GM18870 (cell line): ENCODE data around the gene CDK5.

Source experiments
- ATAC-seq: cut with Tn5 transposase; IDR thresholded peaks from one replicate; pipeline ENCODE4 v1.9.1; 2021; ENCODE audit warnings: moderate library complexity; ENCODE audit not compliant: unreplicated experiment

The CDK5 gene

DNA sequence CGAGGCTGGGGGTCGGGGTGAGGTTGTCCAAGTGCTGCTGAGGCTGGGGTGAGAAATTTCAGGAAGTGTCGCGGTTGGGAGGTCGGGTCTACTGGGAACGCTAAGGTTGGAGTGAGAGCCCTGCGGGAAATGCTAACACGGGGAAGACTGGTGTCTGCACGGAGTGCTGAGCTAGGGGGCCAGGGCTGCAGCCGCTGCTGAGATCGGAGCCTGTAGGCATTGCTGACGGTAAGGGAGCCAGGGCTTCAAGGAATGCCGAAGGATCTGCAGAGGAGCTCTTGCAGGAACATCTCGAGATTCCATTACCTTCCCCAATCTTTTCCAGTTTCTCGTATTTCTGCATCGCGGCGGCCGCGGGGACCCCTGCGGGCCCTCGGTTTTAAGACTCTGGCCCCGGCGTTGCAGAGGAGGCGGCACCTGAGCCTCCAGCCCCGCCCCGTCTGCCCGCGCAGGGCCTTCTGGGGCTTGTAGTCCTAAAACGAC lies at the start of gene CDK5:
CDK5 (minus strand) TSS at position 392 of the 483 bp plus-strand sequence; CDS start at position 343, 49 bp downstream.
- ATAC-seq: peak; percentile 30

DNA sequence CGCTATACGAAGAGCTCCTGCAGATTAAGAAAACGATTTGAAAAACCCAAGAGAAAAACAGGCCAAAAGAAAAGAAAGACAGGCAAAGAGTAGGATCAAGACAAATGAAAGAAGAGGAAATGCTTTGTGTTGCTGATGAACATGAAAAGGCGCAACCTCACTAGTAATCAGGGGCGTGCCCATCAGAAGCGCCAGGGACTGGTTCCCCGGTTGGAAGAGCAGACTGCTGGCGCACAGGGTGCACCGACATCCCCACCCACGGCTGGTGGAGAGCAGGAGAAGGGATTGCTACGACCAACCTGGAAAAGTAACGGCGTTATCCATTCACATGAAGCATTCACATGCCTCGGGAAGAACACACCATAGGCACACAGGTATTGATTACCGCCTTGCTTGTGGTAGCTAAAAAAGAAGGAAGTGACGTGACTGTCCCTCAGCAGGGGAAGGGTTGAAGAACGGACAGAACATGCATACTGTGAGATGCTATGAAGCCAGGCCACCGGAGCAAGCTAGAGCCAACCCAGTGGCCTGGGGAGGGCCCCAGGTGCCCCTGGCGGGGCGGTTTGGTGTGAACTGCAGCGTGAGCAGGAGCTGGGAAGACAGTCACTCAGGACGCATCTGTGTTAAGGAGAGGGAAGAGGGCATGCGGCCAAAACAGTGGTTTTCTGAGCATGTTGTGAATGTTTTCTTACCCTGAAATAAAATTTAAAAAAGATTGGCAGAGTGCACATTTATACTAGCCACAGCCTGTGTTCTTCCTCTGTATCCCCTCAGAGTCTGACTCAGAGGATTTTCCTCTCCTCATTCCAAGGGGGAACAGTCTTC lies 46.9 kb upstream of the CDK5 start:
- ATAC-seq: no peak

DNA sequence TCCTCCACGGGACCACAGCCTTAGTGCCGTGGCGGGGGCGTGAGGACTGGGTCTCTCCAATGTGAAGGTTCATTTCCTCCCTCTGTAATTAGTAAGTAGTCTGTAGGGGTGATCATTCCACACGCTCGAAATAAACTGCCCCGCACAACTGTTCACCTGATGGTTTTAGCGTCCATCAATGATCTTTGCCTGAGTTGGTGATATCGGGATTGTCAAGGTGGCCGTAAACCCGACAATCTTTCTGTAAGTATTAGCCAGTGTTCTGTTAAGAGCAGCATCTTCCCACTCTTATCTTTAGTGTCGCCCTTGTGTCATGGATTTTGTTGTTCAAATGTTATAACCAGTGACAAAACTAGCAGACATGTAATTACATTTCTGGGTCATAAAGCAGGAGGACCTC lies 46.3 kb upstream of the CDK5 start:
- ATAC-seq: no peak

DNA sequence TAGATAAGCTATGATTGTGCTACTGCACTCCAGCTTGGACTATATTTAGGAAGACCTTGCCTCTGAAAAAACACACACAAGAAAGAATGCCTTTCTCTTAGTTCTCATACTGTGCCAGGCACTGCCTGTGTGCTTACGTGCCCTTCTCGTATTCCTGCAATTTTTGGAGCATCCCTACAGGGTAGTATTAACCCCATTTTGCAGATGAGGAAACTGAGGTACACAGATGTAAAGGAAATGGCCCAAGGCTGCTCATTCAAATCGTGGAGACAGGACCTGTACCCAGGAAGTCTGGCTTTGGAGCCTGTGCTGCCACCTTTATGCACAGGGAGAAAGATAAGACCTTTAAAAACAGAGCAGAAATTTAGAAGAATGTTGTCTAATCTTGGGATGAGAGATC lies 45.3 kb upstream of the CDK5 start:
- ATAC-seq: no peak

DNA sequence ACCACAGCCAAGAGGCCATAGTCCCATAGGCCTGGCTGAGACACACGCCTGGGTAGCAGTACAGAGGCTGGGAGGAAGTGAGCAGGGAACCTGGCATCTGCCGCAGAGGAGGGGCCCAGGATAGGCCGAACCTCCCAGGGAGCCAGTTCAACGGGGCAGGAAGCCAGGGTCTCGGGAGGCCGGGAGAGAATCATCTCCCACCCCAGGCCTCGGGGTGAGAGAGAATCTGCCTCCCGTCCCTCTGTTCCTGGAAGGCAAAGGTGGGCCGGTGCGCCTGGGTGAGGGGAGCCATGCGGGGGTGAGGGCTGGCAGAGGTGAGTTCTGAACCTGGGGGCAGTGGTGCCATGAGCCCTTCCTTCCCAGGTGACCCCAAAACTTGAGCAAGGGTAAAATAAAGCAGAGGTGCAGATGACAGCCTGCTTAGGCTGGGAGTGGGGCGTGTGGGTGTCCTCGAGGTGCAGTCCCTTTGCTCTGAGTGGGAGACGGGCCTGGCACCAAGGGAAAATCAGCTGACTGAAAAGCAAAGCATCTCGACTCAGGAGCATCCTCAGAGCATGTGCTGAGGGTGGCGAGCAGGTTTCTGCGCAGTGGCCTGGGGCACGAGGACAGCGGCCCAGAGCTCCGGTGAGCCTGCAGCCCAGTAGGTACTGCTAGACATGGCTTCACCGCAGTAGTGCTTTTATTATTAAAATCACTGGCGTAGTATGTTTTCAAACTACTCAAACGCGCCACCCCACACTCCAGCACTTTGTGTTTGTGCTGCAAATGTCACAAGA lies 44.1 kb upstream of the CDK5 start:
- no peak for ATAC-seq

DNA sequence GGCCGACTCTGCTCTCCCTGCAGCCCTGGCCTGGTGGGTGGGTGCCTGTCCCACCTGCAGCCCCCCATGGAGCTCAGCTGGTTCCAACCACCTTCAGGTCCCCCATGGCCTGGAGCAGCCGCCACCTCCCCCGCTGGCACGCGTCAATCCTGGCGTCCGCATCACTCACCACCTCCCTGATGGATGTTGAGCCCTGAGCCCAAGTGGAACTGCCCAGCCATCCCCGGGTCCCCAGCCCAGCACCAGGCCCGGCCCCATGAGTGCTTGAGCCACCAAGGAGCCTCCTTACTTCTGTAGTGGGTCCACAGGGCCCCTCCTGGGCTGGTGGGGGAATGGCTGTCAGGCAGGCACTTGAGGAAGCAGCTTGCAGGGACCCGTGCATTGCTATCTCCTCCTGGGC lies 43.2 kb upstream of the CDK5 start:
- no peak for ATAC-seq

DNA sequence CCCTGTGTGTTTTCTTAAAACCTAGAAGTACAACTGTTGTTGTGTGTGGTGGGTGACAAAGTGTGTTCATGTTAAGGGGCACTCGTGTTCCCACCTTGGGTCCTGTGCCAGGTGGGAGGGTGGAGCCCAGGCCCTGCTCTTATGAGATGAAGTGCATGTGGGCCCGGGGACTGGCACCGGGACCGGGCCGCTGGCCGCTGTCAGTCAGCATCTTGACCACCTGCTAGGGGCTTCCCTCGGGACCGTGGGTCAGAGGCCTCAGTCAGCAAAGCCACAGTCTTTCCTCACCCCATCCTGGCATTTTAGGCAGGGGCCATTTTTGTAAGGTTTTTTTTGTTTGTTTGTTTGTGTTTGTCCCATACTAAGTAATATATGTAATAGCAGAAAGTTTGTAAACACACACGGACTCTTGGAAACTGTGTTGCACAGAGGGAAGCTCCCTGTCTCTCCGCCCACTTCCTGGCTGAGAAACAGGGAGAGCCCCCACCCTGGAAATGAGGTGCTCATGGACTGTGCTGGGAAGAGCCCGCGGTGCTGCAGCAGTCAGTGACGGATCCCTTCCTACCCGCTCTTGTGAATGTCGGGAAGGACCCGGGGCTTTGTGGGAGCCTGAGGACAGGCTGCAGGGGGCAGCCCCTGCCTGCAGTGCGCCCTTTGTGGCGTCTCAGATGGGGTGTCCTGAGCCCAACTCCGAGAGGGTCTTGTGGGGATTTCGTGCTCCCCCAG lies 42.0 kb upstream of the CDK5 start:
- no peak for ATAC-seq

DNA sequence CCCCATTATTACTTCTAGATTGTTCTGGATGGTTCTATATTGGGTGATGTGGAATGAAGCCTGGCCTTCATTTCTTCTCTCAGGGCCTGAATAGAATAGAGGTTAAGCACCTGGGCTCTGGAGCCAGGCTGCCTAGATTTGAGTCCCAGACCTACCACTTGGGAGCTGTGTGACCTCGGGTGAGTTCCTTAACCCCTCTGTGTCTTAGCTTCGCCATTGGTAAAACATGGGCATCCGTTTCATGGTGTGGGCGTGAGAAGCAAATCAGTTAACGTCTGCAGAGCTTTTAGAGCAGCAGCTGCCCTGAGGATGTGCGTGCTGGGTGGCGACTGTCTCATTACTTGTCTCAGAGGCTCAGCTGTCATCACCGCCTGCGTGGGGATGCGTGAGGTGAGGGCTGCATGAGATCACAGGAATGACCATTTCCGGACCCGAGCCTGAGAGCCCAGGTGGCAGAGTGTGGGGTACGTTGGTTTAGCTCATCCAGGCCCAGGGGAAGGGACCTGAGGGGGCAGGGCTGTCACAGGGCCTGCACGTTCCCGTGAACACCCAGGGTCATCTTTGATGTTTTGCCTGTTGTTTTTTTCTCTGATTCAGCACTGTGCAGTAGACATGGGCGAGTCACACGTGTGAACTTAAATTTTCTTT lies 38.3 kb upstream of the CDK5 start:
- no peak for ATAC-seq

DNA sequence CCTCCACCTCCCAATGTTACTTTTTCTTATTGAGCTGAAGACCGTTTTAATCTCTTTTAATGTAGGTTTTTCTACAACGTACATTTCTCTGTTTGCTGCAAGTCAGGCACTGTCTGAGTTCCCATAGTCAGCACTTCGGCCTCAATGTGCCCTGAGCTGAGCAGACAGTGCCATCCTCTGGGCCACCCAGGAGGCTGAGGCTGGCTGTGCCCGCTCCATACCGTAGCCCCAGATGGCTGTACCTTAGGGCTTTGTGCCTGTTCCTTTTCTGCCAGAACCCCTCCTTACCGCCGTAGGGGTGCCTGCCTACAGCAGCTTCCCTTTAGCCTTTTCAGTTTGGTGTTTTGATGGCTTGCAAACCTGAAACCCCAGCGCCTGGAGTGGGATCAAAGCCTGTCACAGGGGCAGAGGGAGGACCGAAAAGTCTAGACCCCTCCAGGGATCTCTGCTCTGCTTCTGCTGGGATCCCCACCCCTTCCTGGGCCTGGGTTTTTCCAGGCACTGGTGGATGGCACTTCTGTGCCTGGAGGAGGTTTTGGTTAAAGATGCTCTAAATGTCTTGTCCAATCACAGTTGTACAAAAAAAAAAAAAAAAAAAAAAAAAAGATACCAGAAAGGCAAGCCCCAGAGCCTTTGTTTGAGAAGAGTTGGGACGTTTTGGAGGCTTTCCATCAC lies 37.6 kb upstream of the CDK5 start:
- no peak for ATAC-seq

DNA sequence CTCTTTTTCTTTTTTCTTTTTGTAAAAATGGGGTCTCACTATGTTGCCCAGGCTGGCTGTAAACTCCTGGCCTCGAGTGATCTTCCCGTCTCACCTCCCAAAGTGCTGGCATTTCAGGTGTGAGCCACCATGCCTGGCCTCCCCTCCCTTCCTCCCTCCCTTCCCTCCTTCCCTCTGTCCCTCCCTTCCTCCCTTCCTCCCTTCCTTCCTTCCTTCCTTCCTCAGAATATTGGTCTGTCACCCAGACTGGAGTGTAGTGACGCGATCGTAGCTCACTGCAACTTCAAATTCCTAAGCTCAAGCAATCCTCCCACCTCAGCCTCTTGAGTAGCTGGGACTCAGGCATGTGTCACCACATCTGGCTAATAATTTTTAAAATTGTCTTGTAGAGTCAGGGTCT lies 37.0 kb upstream of the CDK5 start:
- no peak for ATAC-seq

DNA sequence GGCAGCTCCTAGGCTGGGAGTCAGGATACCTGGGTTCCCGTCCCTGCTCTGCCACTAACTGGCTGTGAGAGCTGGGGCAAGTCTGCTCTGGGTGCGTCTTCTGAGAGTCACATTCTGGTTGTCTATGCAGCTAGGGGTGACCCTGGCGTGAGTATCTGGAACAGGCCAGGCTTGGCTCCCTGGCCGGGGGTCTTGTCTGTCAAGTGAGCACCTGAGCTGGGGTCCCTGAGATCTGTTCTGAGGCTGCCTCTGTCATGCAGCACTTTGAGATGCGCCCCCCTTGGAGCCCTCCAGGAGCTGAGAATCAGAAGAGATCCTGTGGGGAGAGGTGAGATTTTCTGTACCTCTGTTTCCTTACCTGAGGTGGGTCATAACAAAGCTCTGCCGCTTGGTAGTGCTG lies 36.1 kb upstream of the CDK5 start:
- no peak for ATAC-seq

DNA sequence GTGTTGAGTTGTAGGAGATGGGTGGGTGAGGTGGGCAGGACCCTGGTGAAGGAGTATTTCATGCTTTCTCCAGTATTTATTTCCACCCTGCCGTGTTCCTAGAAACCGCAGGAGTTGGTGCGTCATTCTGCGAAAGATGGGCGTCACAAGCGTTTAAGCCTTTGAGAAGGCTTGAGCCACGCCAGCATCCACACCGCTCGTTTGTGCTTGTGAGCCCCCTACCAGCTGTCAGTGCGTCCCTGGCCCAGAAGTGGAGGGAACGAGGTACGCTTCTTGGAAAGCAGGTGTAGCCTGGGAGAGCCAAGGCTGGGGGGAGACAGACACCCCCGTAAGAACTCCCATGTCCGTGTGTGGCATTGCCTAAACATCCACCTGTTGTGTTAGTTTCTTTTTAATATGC lies 34.3 kb upstream of the CDK5 start:
- ATAC-seq: no peak

DNA sequence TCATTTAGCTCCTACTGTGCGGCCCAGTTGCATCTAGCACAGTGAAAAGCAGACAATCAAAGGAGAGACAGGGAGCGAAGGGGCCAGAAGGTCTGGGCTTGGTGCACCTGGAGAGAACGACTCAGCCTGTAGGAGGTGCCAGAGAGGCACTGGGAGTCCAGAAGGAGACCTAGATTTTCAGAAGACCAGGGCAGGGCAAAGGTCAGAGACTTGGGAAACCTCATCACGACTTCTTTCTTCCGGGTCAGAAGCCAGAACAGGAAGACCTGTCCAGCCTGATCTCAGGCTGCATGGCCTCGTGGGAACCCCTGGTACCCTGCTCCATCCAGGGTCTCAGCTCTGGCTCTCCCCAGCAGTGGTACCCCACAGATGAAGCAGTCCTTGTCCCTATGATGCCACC lies 33.7 kb upstream of the CDK5 start:
- no peak for ATAC-seq

DNA sequence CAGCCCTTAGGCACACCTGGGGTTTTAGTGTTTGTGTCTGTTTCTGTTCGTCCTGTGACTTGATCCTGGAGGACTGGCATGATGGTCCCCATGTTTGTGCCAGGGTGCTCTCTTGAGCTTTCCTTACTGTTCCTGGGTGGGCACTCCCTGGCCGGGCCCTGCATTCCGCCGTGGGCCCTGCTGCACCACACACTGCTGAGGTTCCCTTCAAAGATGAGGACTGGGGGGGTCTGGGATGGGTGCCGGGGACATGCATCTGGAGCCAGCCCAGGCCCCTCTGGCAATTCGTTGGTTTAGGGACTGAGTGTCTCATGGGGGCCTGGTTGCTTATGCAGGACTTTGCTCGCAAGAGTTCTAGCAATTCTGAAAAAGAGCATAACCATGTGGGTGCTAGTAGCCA lies 33.3 kb upstream of the CDK5 start:
- ATAC-seq: no peak

DNA sequence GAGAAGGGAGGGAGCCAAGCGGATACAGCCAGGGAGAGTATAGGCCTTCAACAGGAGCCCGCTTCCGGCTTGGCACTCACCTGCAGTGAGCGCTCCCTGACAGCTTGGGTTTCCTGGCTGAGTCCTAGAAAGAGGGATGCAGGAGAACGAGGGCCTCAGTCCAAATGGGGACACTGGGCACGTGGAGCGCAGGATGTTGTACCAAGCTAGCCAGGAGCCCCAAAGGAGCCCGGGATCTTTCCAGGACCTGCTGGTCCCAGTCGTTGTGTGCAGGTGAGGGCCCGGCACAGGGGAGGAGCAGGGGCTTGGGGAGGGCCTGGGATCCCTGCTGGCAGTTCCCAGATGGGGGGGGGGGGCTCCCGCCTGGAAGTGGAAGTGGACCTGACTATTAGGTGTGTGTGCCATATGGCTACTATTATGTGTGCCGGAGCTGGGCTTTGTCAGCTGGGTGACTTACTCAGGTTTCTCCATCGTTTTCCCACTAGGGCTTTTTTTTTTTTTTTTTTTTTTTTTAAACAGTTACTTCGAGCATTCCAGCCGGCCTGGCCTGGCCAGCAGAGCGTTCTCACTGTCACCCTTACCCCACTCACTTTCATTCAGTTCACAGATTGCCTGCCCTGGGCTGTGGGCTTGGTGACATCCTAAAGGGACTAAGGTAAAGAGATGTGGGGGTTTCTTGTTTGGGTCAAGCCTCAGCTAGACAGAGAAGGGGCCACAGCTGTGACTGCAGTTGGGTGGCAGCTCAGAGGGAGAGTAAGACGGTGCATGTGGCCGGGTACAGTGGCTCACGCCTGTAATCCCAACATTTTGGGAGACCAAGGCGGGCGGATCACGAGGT lies 32.4 kb upstream of the CDK5 start:
- no peak for ATAC-seq

DNA sequence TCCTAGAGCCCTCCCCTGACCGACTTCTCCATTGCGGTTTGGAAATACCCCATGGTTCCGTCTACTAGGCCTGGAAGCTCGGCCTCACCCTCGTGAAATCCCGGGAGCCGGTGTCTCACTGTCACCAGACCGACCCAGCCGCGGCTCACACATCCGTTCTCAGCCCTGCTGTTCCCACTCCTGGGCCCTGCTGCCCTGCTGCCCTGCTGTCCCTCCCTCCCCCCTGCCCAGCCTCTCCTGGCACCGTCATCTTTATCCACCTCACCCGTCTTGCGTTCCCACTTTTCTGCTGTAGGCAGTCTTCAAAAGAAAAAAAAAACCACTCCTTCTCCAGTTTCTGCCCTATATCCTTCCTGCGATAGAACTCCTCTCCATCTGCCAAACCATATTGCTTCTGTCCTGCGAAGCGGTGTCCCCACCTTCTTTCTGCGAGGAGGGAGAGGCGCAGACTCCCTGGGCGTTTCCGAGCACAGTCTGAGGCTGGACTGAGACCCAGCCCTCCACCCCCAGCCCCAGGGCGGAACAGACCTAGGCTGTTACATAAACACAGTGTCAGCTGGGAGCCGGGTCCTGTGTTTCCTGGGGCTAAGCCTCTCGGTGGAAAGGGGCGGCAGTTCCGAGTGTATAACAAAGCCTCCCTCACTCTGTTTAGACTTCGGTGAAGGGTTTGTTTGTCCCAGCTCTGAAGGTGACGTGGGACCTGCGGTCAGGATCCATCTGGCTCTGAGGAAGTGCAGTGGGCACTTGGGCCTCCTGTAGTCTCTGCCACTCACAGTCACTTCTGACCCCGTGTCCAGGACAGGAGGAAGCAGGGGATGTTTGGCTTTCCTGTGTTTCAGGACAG lies 31.4 kb upstream of the CDK5 start:
- ATAC-seq: no peak

DNA sequence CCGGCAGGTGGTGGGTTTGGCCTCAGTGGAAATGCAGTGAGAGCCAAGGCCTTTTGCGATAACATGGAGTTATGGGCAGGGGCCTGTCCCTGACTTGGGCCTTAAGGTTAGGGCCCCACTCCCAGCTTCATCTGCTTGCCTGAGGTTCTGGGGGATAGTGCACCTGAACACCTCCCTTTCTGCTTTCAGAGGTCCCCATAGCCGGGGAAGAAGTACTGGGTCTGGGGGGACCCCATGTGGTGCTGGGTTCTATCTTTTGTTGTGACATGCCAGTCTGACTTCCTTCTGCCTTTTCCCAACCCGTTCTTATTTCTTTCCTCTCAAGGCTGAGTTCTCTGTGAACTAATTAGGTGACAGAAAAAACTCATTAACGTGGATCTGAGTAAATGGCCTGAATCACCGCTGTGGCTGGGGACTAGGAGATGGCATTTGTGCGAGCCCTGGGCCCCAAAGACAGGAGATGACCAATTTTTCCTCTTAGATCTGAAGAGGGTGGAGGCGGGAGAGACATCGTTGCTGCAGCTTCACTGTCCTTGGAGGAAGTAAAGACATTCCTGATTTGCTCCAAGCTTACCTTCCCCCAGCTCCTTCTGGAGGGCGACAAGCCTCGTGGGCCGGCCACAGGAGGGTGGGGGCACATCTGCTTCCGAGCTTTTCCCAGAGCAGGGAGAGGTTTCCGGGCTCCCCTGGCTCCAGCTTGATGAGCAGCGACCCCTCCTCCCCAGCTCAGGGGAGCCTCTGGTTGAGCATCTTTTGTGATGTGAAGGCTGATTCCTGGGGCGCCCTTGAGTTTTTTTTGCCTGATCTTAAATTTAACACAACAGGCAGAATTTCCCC lies 30.5 kb upstream of the CDK5 start:
- ATAC-seq: no peak
